ENCODE data around the gene PLAGL1. TPM values are rescaled to one million over a fixed set of nuclear protein-coding genes. Genes with fewer than 3 reads are reported as not detected.
"Not testable (repeated sequence)": the region's sequence is repeated elsewhere in the genome, so short reads cannot be mapped to it uniquely, and the experiment has no call there.

Gene PLAGL1
- total and polyA plus RNA-seq, 2 experiments from 2014 or later = 48.6 to 88.9 TPM

DNA sequence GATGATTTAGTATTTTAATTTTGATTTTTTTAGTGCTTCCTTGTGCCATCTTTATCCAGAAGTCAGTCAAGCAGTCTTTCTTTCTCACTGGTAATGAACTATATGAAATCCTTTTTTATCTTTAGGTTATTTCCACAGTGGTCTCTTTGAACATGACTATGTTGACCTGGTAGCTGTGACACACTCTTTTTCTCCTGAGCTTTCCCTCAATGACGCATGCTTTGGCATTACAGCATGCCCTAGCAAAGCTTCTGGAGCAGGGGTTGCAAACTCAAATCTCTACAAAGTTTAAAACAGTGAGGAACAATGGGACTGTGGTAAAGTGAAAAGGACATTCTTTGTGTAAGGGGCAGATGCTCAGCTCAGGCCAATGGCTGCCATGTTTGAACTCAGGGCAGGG is 4.5 kb upstream of the PLAGL1 start:
- Histone ChIP-seq H3K27me3 (no peaks in the 10 kb centered on the region), H4K20me1 (ENCODE audit: insufficient read depth, poor library complexity, severe bottlenecking) (no peaks in the 10 kb centered on the region), H3K9me2 (replicated peaks; ENCODE audit: insufficient read depth) (no peaks in the 10 kb centered on the region), H3K4me1 (ENCODE audit: insufficient read depth) (peaks cover 8% of the 10 kb centered on the region), H3K79me2 (no peaks in the 10 kb centered on the region), H3K36me3 (replicated peaks; ENCODE audit: insufficient read depth, low read depth) (no peaks in the 10 kb centered on the region), H3K4me2 (no peak overlapping the region), H3K27ac (no peak overlapping the region), H3K9me3 (ENCODE audit: low read depth) (no peaks in the 10 kb centered on the region), H3K4me3 (no peak overlapping the region), H2AFZ (no peak overlapping the region)
- DNase-seq (ENCODE audit: low spot score) = no peak
- TF ChIP-seq EZH2phosphoT487 (IDR thresholded peaks at IDR 0.05; ENCODE audit: low read depth, severe bottlenecking, unreplicated experiment) (no peak), CTCF (IDR thresholded peaks at IDR 0.05; ENCODE audit: poor library complexity) (no peak), EZH2 (IDR thresholded peaks at IDR 0.05; ENCODE audit: borderline replicate concordance) (no peak)
- WGBS (ENCODE audit: low lambda C conversion rate, missing lambda C conversion rate) = 87% methylated on average over 1 of the region's 1 CpG

DNA sequence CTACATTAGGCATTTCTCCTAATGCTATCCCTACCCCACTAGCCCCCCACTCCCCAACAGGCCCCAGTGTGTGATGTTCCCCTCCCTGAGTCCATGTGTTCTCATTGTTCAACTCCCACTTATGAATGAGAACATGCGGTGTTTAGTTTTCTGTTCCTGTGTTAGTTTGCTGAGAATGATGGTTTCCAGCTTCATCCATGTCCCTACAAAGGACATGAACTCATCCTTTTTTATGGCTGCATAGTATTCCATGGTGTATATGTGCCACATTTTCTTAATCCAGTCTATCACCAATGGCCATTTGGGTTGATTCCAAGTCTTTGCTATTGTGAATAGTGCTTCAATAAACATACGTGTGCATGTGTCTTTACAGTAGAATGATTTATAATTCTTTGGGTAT is 1.6 kb upstream of the PLAGL1 start:
- not testable (repeated sequence) for H3K9me3 ChIP-seq (ENCODE audit: low read depth); H4K20me1 ChIP-seq (ENCODE audit: insufficient read depth, poor library complexity, severe bottlenecking); H2AFZ ChIP-seq; H3K36me3 ChIP-seq (replicated peaks; ENCODE audit: insufficient read depth, low read depth); H3K4me3 ChIP-seq; H3K4me1 ChIP-seq (ENCODE audit: insufficient read depth); H3K27ac ChIP-seq; H3K27me3 ChIP-seq; DNase-seq (ENCODE audit: low spot score); H3K4me2 ChIP-seq; H3K9me2 ChIP-seq (replicated peaks; ENCODE audit: insufficient read depth)
- H3K79me2 ChIP-seq = peaks cover 12% of the 10 kb centered on the region
- 84% methylated on average over 2 of the region's 2 CpGs for WGBS (ENCODE audit: low lambda C conversion rate, missing lambda C conversion rate)

- no peaks in the 10 kb centered on the region for H3K9me2 ChIP-seq (replicated peaks; ENCODE audit: insufficient read depth)
- 88% methylated on average over 9 of the region's 9 CpGs for WGBS (ENCODE audit: low lambda C conversion rate, missing lambda C conversion rate)
- H3K4me3 ChIP-seq = no peak overlapping the region
- H3K27me3 ChIP-seq = no peaks in the 10 kb centered on the region
- H3K36me3 ChIP-seq (replicated peaks; ENCODE audit: insufficient read depth, low read depth) = no peaks in the 10 kb centered on the region
- H3K79me2 ChIP-seq = peaks cover 19% of the 10 kb centered on the region
- H3K4me1 ChIP-seq (ENCODE audit: insufficient read depth) = peaks cover 8% of the 10 kb centered on the region
- TF ChIP-seq EZH2 (IDR thresholded peaks at IDR 0.05; ENCODE audit: borderline replicate concordance) = no peak
- TF ChIP-seq CTCF (IDR thresholded peaks at IDR 0.05; ENCODE audit: poor library complexity) = no peak
- no peak for TF ChIP-seq EZH2phosphoT487 (IDR thresholded peaks at IDR 0.05; ENCODE audit: low read depth, severe bottlenecking, unreplicated experiment)
- H3K9me3 ChIP-seq (ENCODE audit: low read depth) = no peaks in the 10 kb centered on the region
- no peaks in the 10 kb centered on the region for H4K20me1 ChIP-seq (ENCODE audit: insufficient read depth, poor library complexity, severe bottlenecking)
- peak overlapping the region; percentile 75 for H3K4me2 ChIP-seq
- no peak for DNase-seq (ENCODE audit: low spot score)
- peak overlapping the region; percentile 79 for H3K27ac ChIP-seq
- peak overlapping the region; percentile 49 for H2AFZ ChIP-seq
Observed at GRCh38 chr6:144008846-144009245, 787 bp upstream of the PLAGL1 start.

DNA sequence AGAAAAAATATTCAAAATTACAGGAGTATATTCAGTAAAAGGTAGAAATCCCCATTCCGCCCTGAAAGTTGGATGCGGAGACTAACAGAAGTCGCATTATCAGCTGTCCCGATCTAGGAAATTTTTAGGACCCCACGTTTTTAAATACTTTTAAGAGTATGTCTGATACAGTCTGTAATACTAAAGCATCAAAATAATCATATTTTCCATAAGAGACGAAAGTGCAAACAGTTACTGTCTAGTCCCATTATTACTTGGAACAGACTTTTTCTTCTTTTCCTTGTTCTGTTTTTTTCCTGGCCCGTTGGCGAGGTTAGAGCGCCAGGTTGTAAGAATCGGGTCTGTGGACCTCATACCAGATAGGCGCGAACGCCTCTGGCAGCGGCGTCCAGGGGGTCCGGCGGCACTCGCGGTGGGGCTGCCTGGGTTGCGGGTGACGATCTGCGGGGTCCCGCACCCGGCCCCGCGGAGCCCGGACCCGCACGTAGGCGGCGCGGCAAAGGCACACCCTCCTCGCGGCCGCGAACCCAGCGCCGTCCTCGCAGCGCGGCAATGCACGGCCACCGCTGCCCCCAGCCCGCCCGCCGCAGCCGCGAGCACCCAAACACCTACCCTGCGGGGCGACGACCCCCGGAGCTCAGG is 460 bp downstream of the PLAGL1 start:
- Histone ChIP-seq H2AFZ (peak overlapping the region; percentile 12), H3K9me2 (replicated peaks; ENCODE audit: insufficient read depth) (no peaks in the 10 kb centered on the region), H3K36me3 (replicated peaks; ENCODE audit: insufficient read depth, low read depth) (no peaks in the 10 kb centered on the region), H3K4me3 (peak overlapping the region; percentile 40), H3K27me3 (no peaks in the 10 kb centered on the region), H3K4me2 (peak overlapping the region; percentile 75), H4K20me1 (ENCODE audit: insufficient read depth, poor library complexity, severe bottlenecking) (no peaks in the 10 kb centered on the region), H3K9me3 (ENCODE audit: low read depth) (peaks cover under 1% of the 10 kb centered on the region), H3K4me1 (ENCODE audit: insufficient read depth) (peaks cover 1% of the 10 kb centered on the region), H3K27ac (peak overlapping the region; percentile 79), H3K79me2 (peaks cover 20% of the 10 kb centered on the region)
- peak; percentile 3 for DNase-seq (ENCODE audit: low spot score)
- WGBS (ENCODE audit: low lambda C conversion rate, missing lambda C conversion rate) = 60% methylated on average over 33 of the region's 52 CpGs
- TF ChIP-seq CTCF (IDR thresholded peaks at IDR 0.05; ENCODE audit: poor library complexity) = no peak
- no peak for TF ChIP-seq EZH2phosphoT487 (IDR thresholded peaks at IDR 0.05; ENCODE audit: low read depth, severe bottlenecking, unreplicated experiment)
- no peak for TF ChIP-seq EZH2 (IDR thresholded peaks at IDR 0.05; ENCODE audit: borderline replicate concordance)

All from hepatocyte (in vitro differentiated cells).